T-helper 17 cell (primary cell): ENCODE results near the gene GBP5. TPM values are rescaled to one million over a fixed set of nuclear protein-coding genes. Genes with fewer than 3 reads are reported as not detected.
"Not testable (repeated sequence)": the region's sequence is repeated elsewhere in the genome, so short reads cannot be mapped to it uniquely, and the experiment has no call there.

Source experiments
- ATAC-seq: fragments of 150-1000 bp; cut with Tn5 transposase; 2 replicates; pipeline ENCODE4 v1.10.0; 2021; ENCODE audit warnings: mild to moderate bottlenecking, moderate library complexity
- DNase-seq, 3 donors: peaks; one replicate each; pipeline versions ENCODE4 v3.0.0 to v3.0.0-alpha.2; 2020 to 2021
- H3K9me3 ChIP-seq: one replicate; pipeline ENCODE4 v1.7.0; 2013; ENCODE audit warnings: low read length, mild to moderate bottlenecking; ENCODE audit not compliant: control insufficient read depth, poor library complexity, severe bottlenecking
- H3K27ac Mint-ChIP-seq: one replicate; pipeline ENCODE4 v1.8.0; 2022; ENCODE audit warnings: mild to moderate bottlenecking, moderate library complexity, mixed read lengths
- H3K27me3 Mint-ChIP-seq: one replicate; pipeline ENCODE4 v1.8.0; 2022; ENCODE audit warnings: mixed read lengths
- H3K36me3 Mint-ChIP-seq: one replicate; pipeline ENCODE4 v1.8.0; 2022; ENCODE audit warnings: low read depth, mixed read lengths
- H3K4me1 Mint-ChIP-seq: one replicate; pipeline ENCODE4 v1.8.0; 2022; ENCODE audit warnings: mild to moderate bottlenecking, mixed read lengths
- H3K4me3 Mint-ChIP-seq: one replicate; pipeline ENCODE4 v1.8.0; 2022; ENCODE audit warnings: mild to moderate bottlenecking, moderate library complexity, mixed read lengths
- total RNA-seq, 4 donors: library from RNA in 2 of 4; stranded (reverse) in 2 of 4; gene quantifications; one replicate each; pipeline ENCODE4 v1.2.3 and lab custom pipeline; 2022 to 2026

GBP5 gene
- 100 to 1,000 TPM; 122 to 132 TPM for total RNA-seq
- 262 to 286 reads per million in 2 donors for total RNA-seq (lab: John Stamatoyannopoulos, UW)

DNA sequence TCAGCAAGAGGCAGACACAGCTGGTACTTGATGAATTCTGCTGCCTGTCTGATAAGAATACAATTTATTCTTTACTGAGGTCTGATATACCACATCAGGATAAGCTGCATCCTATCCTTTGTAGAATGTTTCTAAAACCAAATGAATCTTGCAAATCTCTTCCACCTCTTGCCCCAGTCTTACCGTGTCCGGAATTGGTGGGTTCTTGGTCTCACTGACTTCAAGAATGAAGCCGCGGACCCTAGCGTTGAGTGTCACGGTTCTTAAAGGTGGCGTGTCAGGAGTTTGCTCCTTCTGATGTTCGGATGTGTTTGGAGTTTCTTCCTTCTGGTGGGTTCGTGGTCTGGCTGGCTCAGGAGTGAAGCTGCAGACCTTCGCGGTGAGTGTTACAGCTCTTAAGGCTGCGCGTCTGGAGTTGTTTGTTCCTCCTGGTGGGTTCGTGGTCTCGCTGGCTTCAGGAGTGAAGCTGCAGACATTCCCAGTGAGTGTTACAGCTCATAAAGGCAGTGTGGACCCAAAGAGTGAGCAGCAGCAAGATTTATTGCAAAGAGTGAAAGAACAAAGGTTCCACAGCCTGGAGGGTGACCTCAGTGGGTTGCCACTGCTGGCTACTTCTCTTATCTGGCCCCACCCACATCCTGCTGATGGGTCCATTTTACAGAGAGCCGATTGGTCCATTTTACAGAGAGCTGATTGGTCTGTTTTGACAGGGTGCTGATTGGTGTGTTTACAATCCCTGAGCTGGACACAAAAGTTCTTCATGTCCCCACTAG, at the start of gene GBP5:
GBP5 (minus strand) TSS at position 592 of the 773 bp plus-strand sequence. CDS start 3,305 bp downstream, outside the sequence.
- peak within 1 kb of the TSS; percentile 99 for H3K4me3 Mint-ChIP-seq
- not testable (repeated sequence) for H3K9me3 ChIP-seq, H3K27me3 Mint-ChIP-seq
- ATAC-seq (peak; percentile 73), DNase-seq (peak in 2 of 3 donors; percentile 20 to 28)
- H3K4me1 Mint-ChIP-seq = peaks cover 49% of the 10 kb centered on the region
- H3K27ac Mint-ChIP-seq = peak within 1 kb of the TSS; percentile 94
- H3K36me3 Mint-ChIP-seq = peaks cover 12% of the 10 kb centered on the region

- Mint-ChIP-seq H3K36me3 (peaks cover 5% of the 10 kb centered on the region), H3K4me3 (no peak overlapping the region), H3K27me3 (no peaks in the 10 kb centered on the region), H3K27ac (no peak overlapping the region), H3K4me1 (no peaks in the 10 kb centered on the region)
- no peak for DNase-seq
- peaks cover 3% of the 10 kb centered on the region for H3K9me3 ChIP-seq
- ATAC-seq = no peak
Observed at GRCh38 chr1:89322402-89322801, 49.7 kb upstream of the GBP5 start.

- no peaks in the 10 kb centered on the region for H3K9me3 ChIP-seq
- Mint-ChIP-seq H3K27ac (no peak overlapping the region), H3K4me3 (no peak overlapping the region), H3K4me1 (peaks cover 26% of the 10 kb centered on the region), H3K36me3 (peaks cover 2% of the 10 kb centered on the region), H3K27me3 (no peaks in the 10 kb centered on the region)
- ATAC-seq (no peak), DNase-seq (no peak)
Observed at GRCh38 chr1:89312572-89312971, 39.9 kb upstream of the GBP5 start.

- Mint-ChIP-seq H3K36me3 (peaks cover 2% of the 10 kb centered on the region), H3K4me3 (peak overlapping the region; percentile 52), H3K4me1 (peaks cover 26% of the 10 kb centered on the region), H3K27me3 (no peaks in the 10 kb centered on the region), H3K27ac (peak overlapping the region; percentile 29)
- no peaks in the 10 kb centered on the region for H3K9me3 ChIP-seq
- DNase-seq = no peak
- peak; percentile 25 for ATAC-seq
Observed at GRCh38 chr1:89311757-89312156, 39.1 kb upstream of the GBP5 start.

- Mint-ChIP-seq H3K4me1 (peaks cover 26% of the 10 kb centered on the region), H3K36me3 (peaks cover 2% of the 10 kb centered on the region), H3K27ac (peak overlapping the region; percentile 29), H3K27me3 (no peaks in the 10 kb centered on the region), H3K4me3 (peak overlapping the region; percentile 52)
- ATAC-seq (no peak), DNase-seq (no peak)
- H3K9me3 ChIP-seq = no peaks in the 10 kb centered on the region
Observed at GRCh38 chr1:89310976-89311375, 38.3 kb upstream of the GBP5 start.

DNA sequence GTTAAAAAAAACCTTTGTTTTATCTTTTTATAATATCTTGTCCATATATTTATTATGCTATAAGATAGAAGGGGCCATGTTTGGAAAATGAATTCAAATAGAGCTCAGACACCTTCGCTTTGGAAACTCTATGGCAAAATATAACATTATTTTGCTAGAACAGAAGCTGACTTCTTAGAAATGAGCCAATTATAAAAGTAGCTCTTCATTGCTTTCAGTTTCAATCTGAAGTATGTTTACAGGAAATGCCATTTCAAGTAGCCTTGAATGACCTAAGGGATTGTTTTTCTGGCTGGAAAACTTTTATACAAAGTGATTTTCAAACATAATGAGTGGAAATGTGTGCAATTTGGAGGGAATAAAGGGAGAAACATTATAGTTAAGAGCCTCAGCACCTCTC, 37.8 kb upstream of the GBP5 start:
- no peaks in the 10 kb centered on the region for H3K27me3 Mint-ChIP-seq
- peak overlapping the region; percentile 52 for H3K4me3 Mint-ChIP-seq
- peak overlapping the region; percentile 29 for H3K27ac Mint-ChIP-seq
- no peaks in the 10 kb centered on the region for H3K9me3 ChIP-seq
- H3K4me1 Mint-ChIP-seq = peaks cover 28% of the 10 kb centered on the region
- H3K36me3 Mint-ChIP-seq = peaks cover 2% of the 10 kb centered on the region
- ATAC-seq = peak; percentile 42
- no peak for DNase-seq

DNA sequence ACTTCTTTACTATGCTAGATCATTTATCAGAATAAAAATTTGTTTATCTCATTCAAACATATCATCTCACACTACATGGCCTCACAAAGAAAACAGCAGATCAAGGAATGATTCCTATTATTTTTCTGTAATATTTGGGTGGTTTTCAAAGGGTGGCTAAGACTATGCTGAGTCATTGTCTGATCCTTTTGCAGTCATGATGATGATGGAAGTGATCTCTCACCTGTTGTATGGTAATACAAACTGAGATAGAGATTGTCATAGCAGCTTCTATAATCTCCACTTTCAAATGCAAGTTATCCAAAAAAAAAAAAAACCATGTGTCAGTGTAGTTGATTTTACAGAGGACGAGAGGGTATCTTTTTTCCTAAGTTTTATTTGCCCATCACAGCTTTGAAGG, 37.2 kb upstream of the GBP5 start:
- H3K9me3 ChIP-seq = no peaks in the 10 kb centered on the region
- ATAC-seq = no peak
- Mint-ChIP-seq H3K4me1 (peaks cover 28% of the 10 kb centered on the region), H3K36me3 (peaks cover 2% of the 10 kb centered on the region), H3K4me3 (peak overlapping the region; percentile 39), H3K27ac (peak overlapping the region; percentile 29), H3K27me3 (no peaks in the 10 kb centered on the region)
- no peak for DNase-seq

DNA sequence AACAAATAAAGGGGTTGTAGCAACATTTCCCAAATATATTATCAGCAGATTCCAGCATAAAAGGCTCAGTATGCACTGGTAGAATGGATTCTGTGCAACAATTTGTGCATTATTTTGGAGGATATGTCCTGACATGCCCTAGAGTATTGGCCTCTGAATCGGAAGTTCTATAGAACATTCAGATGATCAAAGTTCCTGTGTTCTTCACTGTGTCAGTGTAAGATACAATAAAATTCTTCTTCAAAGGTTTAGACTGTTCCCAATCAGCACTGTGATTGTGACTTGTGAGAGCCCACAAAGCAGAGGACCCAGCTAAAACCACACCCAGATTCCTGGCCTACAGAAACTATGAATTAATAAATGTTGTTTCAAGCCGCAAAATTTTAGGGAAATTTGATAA, 33.6 kb upstream of the GBP5 start:
- H3K4me3 Mint-ChIP-seq = no peak overlapping the region
- H3K36me3 Mint-ChIP-seq = peaks cover 2% of the 10 kb centered on the region
- H3K27ac Mint-ChIP-seq = no peak overlapping the region
- H3K27me3 Mint-ChIP-seq = no peaks in the 10 kb centered on the region
- no peaks in the 10 kb centered on the region for H3K9me3 ChIP-seq
- no peak for ATAC-seq
- peaks cover 23% of the 10 kb centered on the region for H3K4me1 Mint-ChIP-seq
- no peak for DNase-seq

GRCh38 chr1:89305493-89305892, 32.8 kb upstream of the GBP5 start:
- no peaks in the 10 kb centered on the region for H3K9me3 ChIP-seq
- H3K36me3 Mint-ChIP-seq = peaks cover 2% of the 10 kb centered on the region
- peaks cover 17% of the 10 kb centered on the region for H3K4me1 Mint-ChIP-seq
- no peak overlapping the region for H3K27ac Mint-ChIP-seq
- DNase-seq = no peak
- no peak overlapping the region for H3K4me3 Mint-ChIP-seq
- no peak for ATAC-seq
- no peaks in the 10 kb centered on the region for H3K27me3 Mint-ChIP-seq

DNA sequence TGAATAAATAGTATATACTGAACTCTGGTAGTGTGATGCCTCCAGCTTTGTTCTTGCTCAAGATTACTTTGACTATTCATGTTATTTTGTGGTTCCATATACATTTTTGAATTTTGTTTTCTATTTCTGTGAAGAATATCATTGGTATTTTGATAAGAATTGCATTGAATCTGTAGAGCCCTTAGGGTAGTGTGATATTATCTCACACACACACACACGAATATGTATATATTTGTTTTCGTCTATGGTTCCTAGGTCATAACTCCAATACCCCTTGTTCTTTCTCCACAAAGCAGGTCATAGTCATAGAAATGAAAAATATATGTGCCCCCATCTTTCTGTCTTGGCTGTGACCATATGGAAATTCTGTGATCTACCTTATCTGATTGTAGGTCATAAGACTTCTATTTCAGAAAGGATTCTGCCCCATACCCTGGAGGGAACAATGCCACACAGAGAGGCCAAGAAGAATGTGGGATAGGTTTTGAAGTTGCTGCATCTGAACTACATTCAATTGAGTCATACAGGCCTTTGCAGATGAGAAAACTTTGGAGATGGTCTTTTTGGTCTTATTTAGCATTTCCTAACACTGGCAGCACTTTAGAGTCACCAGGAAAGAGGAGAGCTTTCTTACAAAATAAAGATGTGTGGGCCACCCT, 32.0 kb upstream of the GBP5 start:
- Mint-ChIP-seq H3K27ac (no peak overlapping the region), H3K36me3 (peaks cover 2% of the 10 kb centered on the region), H3K4me3 (no peak overlapping the region), H3K27me3 (no peaks in the 10 kb centered on the region), H3K4me1 (peaks cover 15% of the 10 kb centered on the region)
- ATAC-seq (no peak), DNase-seq (no peak)
- no peaks in the 10 kb centered on the region for H3K9me3 ChIP-seq

DNA sequence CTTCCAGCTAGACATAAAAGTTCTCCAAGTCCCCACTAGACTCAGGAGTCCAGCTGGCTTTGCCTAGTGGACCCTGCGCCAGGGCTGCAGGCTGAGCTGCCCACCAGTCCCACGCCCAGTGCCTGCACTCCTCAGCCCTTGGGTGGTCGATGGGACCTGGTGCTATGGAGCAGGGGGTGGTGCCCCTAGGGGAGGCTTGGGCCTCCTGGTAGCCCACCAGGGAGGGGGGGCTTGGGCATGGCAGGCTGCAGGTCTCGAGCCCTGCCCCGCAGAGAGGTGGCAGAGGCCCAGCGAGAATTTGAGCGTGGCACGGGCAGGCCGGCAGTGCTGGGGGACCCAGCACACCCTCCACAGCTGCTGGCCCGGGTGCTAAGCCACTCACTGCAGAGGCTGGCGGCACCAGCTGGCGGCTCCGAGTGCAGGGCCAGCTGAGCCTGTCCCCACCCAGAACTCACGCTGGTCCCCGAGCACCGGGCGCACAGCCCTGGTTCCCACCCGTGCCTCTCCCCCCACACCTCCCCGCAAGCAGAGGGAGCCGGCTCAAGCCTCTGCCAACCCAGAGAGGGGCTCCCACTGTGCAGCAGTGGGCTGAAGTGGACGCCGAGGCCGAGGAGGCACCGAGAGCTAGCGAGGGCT, 30.2 kb upstream of the GBP5 start:
- Mint-ChIP-seq H3K4me1 (peaks cover 12% of the 10 kb centered on the region), H3K4me3 (no peak overlapping the region), H3K27ac (no peak overlapping the region), H3K27me3 (no peaks in the 10 kb centered on the region), H3K36me3 (no peaks in the 10 kb centered on the region)
- DNase-seq = no peak
- ATAC-seq = no peak
- no peaks in the 10 kb centered on the region for H3K9me3 ChIP-seq

DNA sequence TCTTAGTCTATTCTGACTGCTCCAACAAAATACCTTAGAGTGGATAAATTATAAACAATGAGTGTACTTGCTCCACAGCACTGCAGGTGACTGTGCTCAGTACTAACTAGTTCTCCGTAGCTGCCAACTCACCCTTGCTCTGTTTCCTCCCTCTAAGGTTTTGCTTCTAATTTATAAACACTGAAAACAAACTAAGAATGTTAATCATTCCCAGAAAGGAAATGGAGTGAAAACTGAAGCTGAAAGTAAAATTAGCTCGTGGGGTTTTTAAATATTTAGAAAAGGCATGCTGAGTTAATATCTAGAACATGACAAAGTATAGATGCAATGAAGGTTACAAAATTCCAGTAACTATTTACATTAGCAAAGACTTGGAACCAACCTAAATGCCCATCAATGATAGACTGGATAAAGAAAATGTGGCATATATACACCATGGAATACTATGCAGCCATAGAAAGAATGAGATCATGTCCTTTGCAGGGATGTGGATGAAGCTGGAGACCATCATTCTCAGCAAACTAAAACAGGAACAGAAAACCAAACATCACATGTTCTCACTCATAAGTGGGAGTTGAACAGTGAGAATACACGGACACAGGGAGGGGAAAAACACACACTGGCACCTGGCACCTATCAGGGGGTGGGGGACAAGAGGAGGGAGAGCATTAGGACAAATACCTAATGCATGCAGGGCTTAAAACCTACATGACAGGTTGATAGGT, 27.2 kb upstream of the GBP5 start:
- H3K27me3 Mint-ChIP-seq, H3K9me3 ChIP-seq, DNase-seq, H3K36me3 Mint-ChIP-seq, H3K4me3 Mint-ChIP-seq, ATAC-seq: not testable (repeated sequence)
- H3K27ac Mint-ChIP-seq = peak overlapping the region; percentile 29
- H3K4me1 Mint-ChIP-seq = peaks cover 26% of the 10 kb centered on the region

- peaks cover 31% of the 10 kb centered on the region for H3K4me1 Mint-ChIP-seq
- H3K27ac Mint-ChIP-seq = no peak overlapping the region
- H3K4me3 Mint-ChIP-seq = no peak overlapping the region
- H3K9me3 ChIP-seq = peaks cover 4% of the 10 kb centered on the region
- ATAC-seq (no peak), DNase-seq (no peak)
- no peaks in the 10 kb centered on the region for H3K36me3 Mint-ChIP-seq
- no peaks in the 10 kb centered on the region for H3K27me3 Mint-ChIP-seq
Observed at GRCh38 chr1:89298461-89298860, 25.8 kb upstream of the GBP5 start.
